ENCODE measurements around the gene TSPO2. TPM values are rescaled to one million over a fixed set of nuclear protein-coding genes. Genes with fewer than 3 reads are reported as not detected.

Gene TSPO2
- polyA plus RNA-seq, 1 donor (not counting 4 experiments of a cell fraction or from before 2014, with no cell fraction given), result not detected

DNA sequence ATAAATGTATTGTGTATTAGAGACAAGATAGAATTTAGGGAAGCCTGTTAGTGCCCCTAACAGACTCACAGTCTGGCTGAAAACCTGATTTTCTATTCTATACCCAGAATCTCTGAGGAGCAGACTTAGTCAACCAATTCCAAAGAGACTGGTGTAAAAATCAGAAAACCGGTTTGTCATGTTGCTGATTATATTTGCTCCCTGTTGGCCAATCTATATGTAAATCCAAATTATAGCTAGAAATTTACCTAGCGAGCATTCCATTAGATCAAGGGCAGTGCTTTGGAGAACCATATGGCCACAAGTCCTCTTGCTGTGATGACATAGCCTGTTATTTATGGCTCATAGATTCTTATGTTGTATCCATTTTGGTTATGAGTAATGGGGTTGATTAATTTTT, 35.3 kb downstream of the TSPO2 start:
- no peaks in the 10 kb centered on the region for H4K20me1 ChIP-seq (ENCODE audit: control insufficient read depth, extremely low read depth, insufficient read depth, low read length)
- peaks cover 11% of the 10 kb centered on the region for H3K4me1 ChIP-seq (ENCODE audit: control insufficient read depth, extremely low read depth, insufficient read depth, low read length)
- no peaks in the 10 kb centered on the region for H3K9me3 ChIP-seq (ENCODE audit: control insufficient read depth, low read depth, low read length)
- no peak for TF ChIP-seq EZH2 (IDR thresholded peaks at IDR 0.05; ENCODE audit: low read length)
- TF ChIP-seq, protein P1, sequence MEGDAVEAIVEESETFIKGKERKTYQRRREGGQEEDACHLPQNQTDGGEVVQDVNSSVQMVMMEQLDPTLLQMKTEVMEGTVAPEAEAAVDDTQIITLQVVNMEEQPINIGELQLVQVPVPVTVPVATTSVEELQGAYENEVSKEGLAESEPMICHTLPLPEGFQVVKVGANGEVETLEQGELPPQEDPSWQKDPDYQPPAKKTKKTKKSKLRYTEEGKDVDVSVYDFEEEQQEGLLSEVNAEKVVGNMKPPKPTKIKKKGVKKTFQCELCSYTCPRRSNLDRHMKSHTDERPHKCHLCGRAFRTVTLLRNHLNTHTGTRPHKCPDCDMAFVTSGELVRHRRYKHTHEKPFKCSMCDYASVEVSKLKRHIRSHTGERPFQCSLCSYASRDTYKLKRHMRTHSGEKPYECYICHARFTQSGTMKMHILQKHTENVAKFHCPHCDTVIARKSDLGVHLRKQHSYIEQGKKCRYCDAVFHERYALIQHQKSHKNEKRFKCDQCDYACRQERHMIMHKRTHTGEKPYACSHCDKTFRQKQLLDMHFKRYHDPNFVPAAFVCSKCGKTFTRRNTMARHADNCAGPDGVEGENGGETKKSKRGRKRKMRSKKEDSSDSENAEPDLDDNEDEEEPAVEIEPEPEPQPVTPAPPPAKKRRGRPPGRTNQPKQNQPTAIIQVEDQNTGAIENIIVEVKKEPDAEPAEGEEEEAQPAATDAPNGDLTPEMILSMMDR (optimal IDR thresholded peaks at IDR 0.05 in 1 of 3, IDR thresholded peaks at IDR 0.05 in 1 of 3, conservative IDR thresholded peaks at IDR 0.05 in 1 of 3; ENCODE audit: extremely low read depth in 1 of 3, insufficient read depth in 2 of 3, low read length in 3 of 3), result no peak
- H3K36me3 ChIP-seq (ENCODE audit: control insufficient read depth in 2 of 2, extremely low read depth in 1 of 2, insufficient read depth in 2 of 2, low read length in 2 of 2), result peaks cover 12 to 17% of the 10 kb centered on the region in 2 experiments
- dilution Hi-C loops (cut with MboI; ENCODE audit: extremely low pct_ligation_motif_present, low sequenced_read_pairs), result loop anchor here (25.0 kb wide), 1 partner anchor 110 kb away; no protein-coding TSS in a partner anchor
- H2AFZ ChIP-seq (ENCODE audit: control insufficient read depth, low read length), result no peak overlapping the region
- no peak overlapping the region for H3K27ac ChIP-seq (ENCODE audit: control insufficient read depth, insufficient read depth, low read length)
- H3K4me2 ChIP-seq (ENCODE audit: control insufficient read depth, extremely low read depth, insufficient read depth, low read depth, low read length), result no peak overlapping the region
- H3K9me1 ChIP-seq (ENCODE audit: control insufficient read depth, extremely low read depth, insufficient read depth, low read length), result no peaks in the 10 kb centered on the region
- no peak overlapping the region for H3K9ac ChIP-seq (ENCODE audit: control insufficient read depth, extremely low read depth, insufficient read depth, low read length)
- H3K4me3 ChIP-seq (ENCODE audit: control insufficient read depth in 2 of 3, extremely low read depth in 1 of 3, insufficient read depth in 2 of 3, low read depth in 1 of 3, low read length in 3 of 3), result no peak overlapping the region
- H3K79me2 ChIP-seq (ENCODE audit: control insufficient read depth, insufficient read depth, low read length), result peaks cover 71% of the 10 kb centered on the region
- FAIRE-seq, result no peak
- DNase-seq (ENCODE audit: low read depth, low spot score), result no peak
- H3K27me3 ChIP-seq (ENCODE audit: control insufficient read depth, extremely low read depth, insufficient read depth, low read length), result no peaks in the 10 kb centered on the region

DNA sequence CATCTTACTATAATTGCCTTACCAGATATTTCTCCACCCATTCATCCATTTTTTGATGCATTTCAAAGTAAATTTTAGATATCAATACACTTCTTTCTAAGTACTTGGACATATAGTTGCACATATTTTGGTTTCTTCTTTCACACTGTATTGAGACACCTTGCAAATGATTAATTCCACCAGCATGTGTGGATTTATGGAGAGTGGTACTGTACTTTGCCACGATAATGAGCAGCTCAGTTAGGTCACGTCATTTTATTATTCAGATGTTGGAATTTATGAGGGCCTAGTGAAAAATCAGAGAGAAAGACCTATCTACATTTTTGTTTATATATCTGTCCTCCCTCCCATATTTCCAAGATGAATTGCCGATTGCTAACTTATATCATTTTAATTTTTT, 35.8 kb downstream of the TSPO2 start:
- no peak overlapping the region for H3K27ac ChIP-seq (ENCODE audit: control insufficient read depth, insufficient read depth, low read length)
- TF ChIP-seq EZH2 (IDR thresholded peaks at IDR 0.05; ENCODE audit: low read length), result no peak
- TF ChIP-seq, protein P1 (optimal IDR thresholded peaks at IDR 0.05 in 1 of 3, IDR thresholded peaks at IDR 0.05 in 1 of 3, conservative IDR thresholded peaks at IDR 0.05 in 1 of 3; ENCODE audit: extremely low read depth in 1 of 3, insufficient read depth in 2 of 3, low read length in 3 of 3), result no peak

More for the DNA sequence above, 35.8 kb downstream of the TSPO2 start:
- Histone ChIP-seq H4K20me1 (ENCODE audit: control insufficient read depth, extremely low read depth, insufficient read depth, low read length) (no peaks in the 10 kb centered on the region), H3K36me3 (ENCODE audit: control insufficient read depth in 2 of 2, extremely low read depth in 1 of 2, insufficient read depth in 2 of 2, low read length in 2 of 2) (peaks cover 12 to 17% of the 10 kb centered on the region in 2 experiments), H3K79me2 (ENCODE audit: control insufficient read depth, insufficient read depth, low read length) (peaks cover 74% of the 10 kb centered on the region), H3K27me3 (ENCODE audit: control insufficient read depth, extremely low read depth, insufficient read depth, low read length) (no peaks in the 10 kb centered on the region), H3K9ac (ENCODE audit: control insufficient read depth, extremely low read depth, insufficient read depth, low read length) (no peak overlapping the region), H3K4me3 (ENCODE audit: control insufficient read depth in 2 of 3, extremely low read depth in 1 of 3, insufficient read depth in 2 of 3, low read depth in 1 of 3, low read length in 3 of 3) (no peak overlapping the region), H3K4me1 (ENCODE audit: control insufficient read depth, extremely low read depth, insufficient read depth, low read length) (peaks cover 11% of the 10 kb centered on the region), H3K4me2 (ENCODE audit: control insufficient read depth, extremely low read depth, insufficient read depth, low read depth, low read length) (no peak overlapping the region), H2AFZ (ENCODE audit: control insufficient read depth, low read length) (no peak overlapping the region), H3K9me3 (ENCODE audit: control insufficient read depth, low read depth, low read length) (no peaks in the 10 kb centered on the region), H3K9me1 (ENCODE audit: control insufficient read depth, extremely low read depth, insufficient read depth, low read length) (no peaks in the 10 kb centered on the region)
- no peak for FAIRE-seq
- DNase-seq (ENCODE audit: low read depth, low spot score), result no peak
- dilution Hi-C loops (cut with MboI; ENCODE audit: extremely low pct_ligation_motif_present, low sequenced_read_pairs), result loop anchor here (25.0 kb wide), 1 partner anchor 109 kb away; no protein-coding TSS in a partner anchor

Measured in keratinocyte (primary cell).